GM18520 (cell line): ENCODE data around the gene VEGFA.

Source experiments
- ATAC-seq: cut with Tn5 transposase; IDR thresholded peaks from one replicate; pipeline ENCODE4 v1.9.1; 2021; ENCODE audit not compliant: unreplicated experiment

VEGFA gene

GRCh38 chr6:43759136-43759906 lies 10.7 kb upstream of the VEGFA start:
- no peak for ATAC-seq

DNA sequence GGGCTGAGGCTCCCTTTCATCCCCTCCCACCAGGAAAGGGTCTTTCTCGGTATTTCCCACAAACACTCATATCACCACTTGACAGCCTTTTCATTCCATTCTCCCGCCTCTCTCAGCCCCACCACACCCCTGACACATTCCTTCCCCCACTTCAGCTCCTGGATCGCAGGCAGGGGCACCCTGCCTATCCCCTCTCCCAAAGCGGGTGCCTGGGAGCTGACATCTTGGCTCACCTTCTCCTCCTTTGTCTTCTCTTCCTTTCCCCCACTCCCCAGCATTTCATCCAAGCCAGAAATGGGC lies 10.2 kb upstream of the VEGFA start:
- no peak for ATAC-seq

DNA sequence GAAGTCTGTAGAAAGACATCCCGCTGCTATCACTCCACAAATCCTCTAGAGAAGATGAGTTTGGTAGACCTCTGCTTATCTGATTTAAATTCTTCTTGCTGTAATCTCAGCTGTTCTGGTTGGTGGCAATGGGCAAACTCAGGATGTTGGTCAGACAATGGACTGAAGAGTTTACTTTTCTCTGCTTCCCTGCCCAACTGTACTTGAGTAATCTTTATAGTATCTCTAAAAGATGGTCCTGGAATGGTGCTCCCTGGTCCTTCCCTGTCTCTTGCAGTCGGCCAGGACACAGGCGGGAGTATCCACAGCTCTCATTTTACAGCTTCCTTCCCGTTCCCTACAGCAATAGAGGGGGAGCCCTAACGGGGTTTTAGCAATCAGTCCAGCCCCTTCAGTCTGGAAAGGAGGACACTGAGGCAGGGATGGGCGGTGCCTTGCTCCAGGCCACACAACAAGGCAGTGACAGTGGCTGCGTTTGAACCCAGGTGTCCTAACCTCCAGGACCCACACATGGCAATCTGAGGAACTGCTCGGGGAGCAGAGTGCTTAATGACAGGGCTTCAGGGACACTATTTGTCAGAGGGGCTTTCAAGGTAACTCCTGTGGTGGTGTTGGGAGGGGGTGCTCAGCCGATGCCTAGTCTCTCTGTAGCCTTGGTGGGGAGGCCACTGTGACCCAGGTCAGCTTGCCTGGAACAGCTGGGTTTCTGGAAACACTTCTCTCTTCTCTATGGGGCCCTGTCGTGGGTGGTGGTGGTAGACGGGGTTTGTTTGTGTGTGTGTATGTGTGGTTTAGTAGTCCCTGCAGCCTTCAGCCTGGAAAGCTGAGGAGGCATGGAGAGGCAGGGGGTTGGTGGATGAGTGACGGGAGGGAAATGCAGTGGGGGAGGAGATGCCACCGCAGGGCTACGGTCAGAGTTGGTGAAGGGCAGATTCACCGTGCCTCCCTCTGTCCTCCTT lies 9.5 kb upstream of the VEGFA start:
- ATAC-seq, result no peak

- no peak for ATAC-seq
These were observed 8.2 kb upstream of the VEGFA start for GRCh38 chr6:43761666-43762409.

GRCh38 chr6:43762410-43762768 lies 7.6 kb upstream of the VEGFA start:
- no peak for ATAC-seq

- ATAC-seq, result no peak
These were observed 6.9 kb upstream of the VEGFA start for GRCh38 chr6:43762966-43763695.

- no peak for ATAC-seq
These were observed 6.0 kb upstream of the VEGFA start for GRCh38 chr6:43763812-43764522.

GRCh38 chr6:43764772-43765171 lies 5.2 kb upstream of the VEGFA start:
- ATAC-seq, result no peak

GRCh38 chr6:43765776-43766499 lies 4.1 kb upstream of the VEGFA start:
- ATAC-seq, result no peak

DNA sequence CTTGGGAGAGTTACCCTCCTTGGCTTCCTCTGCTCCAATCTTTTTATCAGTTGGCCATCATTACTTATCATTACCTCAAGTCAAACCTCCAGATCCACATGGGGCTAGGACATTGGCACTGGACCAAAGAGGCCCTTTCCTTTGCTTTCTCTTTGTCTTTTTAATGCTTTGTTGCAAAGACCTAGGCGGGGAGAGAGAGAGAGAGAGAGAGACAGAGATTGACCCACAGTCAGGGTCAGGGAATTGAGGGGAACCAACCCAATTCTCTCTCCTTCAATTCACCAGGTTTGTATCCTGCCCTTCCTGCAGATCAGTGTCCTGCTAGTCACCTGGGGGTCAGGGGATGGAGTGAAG lies 3.5 kb upstream of the VEGFA start:
- ATAC-seq, result no peak

DNA sequence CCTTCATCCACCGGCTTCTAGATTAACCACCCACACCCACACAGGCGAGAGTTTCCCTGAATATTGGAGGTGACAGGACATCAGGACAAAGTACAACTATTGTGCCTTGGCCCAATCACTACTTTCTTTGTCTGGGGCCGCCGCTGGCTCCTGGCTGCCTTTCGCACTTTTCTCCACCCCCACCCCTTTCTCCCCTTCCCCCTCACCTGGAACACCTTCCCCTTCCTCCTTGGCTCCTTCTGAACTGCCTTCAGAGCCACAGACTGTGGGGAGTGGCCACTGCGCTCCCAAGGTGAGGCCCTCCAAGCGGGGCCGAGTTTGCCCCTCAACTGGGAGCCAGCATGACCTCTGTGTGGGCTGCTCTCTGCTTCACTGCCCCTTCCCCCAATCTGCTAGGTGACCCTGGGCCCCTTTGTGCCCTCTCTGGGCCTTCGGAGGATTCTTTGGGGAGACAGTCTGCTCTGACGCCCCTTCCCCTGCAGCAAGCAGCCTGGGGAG lies 3.0 kb upstream of the VEGFA start:
- ATAC-seq, result no peak

GRCh38 chr6:43767553-43768505 lies 2.2 kb upstream of the VEGFA start:
- no peak for ATAC-seq

DNA sequence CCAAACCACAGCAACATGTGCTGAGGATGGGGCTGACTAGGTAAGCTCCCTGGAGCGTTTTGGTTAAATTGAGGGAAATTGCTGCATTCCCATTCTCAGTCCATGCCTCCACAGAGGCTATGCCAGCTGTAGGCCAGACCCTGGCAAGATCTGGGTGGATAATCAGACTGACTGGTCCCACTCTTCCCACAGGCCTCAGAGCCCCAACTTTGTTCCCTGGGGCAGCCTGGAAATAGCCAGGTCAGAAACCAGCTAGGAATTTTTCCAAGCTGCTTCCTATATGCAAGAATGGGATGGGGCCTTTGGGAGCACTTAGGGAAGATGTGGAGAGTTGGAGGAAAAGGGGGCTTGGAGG lies 1.5 kb upstream of the VEGFA start:
- no peak for ATAC-seq

DNA sequence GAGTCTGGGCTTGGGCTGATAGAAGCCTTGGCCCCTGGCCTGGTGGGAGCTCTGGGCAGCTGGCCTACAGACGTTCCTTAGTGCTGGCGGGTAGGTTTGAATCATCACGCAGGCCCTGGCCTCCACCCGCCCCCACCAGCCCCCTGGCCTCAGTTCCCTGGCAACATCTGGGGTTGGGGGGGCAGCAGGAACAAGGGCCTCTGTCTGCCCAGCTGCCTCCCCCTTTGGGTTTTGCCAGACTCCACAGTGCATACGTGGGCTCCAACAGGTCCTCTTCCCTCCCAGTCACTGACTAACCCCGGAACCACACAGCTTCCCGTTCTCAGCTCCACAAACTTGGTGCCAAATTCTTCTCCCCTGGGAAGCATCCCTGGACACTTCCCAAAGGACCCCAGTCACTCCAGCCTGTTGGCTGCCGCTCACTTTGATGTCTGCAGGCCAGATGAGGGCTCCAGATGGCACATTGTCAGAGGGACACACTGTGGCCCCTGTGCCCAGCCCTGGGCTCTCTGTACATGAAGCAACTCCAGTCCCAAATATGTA lies 957 bp upstream of the VEGFA start:
- no peak for ATAC-seq

DNA sequence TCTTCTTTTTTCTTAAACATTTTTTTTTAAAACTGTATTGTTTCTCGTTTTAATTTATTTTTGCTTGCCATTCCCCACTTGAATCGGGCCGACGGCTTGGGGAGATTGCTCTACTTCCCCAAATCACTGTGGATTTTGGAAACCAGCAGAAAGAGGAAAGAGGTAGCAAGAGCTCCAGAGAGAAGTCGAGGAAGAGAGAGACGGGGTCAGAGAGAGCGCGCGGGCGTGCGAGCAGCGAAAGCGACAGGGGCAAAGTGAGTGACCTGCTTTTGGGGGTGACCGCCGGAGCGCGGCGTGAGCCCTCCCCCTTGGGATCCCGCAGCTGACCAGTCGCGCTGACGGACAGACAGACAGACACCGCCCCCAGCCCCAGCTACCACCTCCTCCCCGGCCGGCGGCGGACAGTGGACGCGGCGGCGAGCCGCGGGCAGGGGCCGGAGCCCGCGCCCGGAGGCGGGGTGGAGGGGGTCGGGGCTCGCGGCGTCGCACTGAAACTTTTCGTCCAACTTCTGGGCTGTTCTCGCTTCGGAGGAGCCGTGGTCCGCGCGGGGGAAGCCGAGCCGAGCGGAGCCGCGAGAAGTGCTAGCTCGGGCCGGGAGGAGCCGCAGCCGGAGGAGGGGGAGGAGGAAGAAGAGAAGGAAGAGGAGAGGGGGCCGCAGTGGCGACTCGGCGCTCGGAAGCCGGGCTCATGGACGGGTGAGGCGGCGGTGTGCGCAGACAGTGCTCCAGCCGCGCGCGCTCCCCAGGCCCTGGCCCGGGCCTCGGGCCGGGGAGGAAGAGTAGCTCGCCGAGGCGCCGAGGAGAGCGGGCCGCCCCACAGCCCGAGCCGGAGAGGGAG lies 580 bp downstream of the VEGFA start:
- no peak for ATAC-seq

- ATAC-seq, result no peak
These were observed 1.3 kb downstream of the VEGFA start for GRCh38 chr6:43771210-43771857.
